ENCODE results near the gene CLIP3.
"Not testable (repeated sequence)": the region's sequence is repeated elsewhere in the genome, so short reads cannot be mapped to it uniquely, and the experiment has no call there.

The CLIP3 gene

GRCh38 chr19:36006955-36007354 is 25.7 kb downstream of the CLIP3 start:
- DNase-seq (ENCODE audit: low spot score) = no peak

DNA sequence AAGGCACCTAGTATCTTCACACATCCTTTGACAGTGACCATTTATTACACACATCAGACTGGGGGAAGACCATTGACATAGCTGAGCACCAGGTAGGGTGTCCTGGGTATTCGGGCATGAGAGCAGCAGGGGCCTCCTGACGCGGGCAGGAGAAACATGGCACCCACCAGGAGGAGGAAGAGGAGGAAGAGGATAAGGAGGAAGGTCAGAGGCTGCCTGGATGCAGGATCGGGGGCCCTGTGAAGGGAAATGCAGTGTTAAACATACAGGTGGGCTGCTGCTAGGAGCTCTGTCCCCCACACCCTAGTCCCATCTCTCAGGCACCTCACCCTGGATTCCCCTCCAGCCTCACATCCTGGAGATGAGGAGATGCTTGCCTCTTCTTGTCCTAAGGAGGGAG is 29.4 kb downstream of the CLIP3 start:
- no peak for DNase-seq (ENCODE audit: low spot score)

GRCh38 chr19:36001605-36002004 is 31.1 kb downstream of the CLIP3 start:
- DNase-seq (ENCODE audit: low spot score) = no peak

GRCh38 chr19:35996777-35997176 is 35.9 kb downstream of the CLIP3 start:
- no peak for DNase-seq (ENCODE audit: low spot score)

- peak; percentile 98 for DNase-seq (ENCODE audit: low spot score)
Observed at GRCh38 chr19:35995048-35995993, 37.4 kb downstream of the CLIP3 start, which contains the start of gene SDHAF1. Gene SDHAF1 (plus strand): TSS chr19:35995188. CDS start chr19:35995275, 87 bp downstream.

GRCh38 chr19:35993923-35994598 is 38.6 kb downstream of the CLIP3 start:
- DNase-seq (ENCODE audit: low spot score) = no peak

DNA sequence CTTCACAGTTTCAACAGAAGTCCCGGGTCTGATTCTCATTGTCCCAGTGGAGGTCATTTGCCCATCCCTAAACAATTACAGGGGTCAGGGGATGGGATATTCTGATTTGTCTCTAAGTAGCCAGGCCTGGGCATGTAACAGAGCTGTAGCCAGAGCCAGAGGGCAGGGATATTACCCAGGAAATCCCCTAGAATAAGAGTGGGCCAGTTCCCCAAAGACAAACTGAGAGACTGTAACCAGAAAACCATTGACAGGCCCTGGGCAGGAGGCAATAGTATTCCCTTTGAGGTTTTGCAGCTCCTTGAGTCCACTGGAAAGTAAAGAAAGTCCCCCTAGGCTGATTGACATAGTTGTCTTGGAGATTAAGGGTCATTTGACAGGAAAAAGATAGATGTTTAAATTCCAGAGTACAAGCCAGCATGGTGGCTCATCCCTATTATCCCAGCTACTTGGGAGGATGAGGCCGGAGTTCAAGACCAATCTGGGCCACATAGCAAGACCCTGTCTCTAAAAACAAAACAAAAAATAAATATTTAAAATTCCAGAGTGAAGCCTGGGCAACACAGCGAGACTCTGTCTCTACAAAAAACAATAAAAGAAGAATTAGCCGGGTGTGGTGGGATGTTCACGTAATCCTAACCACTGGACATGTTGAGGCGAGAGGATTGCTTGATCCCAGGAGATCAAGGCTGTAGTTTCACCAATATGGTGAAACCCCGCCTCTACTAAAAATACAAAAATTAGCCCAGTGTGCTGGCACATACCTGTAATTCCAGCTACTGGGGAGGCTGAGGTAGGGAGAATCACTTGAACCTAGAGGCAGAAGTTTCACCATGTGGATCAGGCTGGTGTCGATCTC is 39.5 kb downstream of the CLIP3 start:
- no peak for DNase-seq (ENCODE audit: low spot score)

GRCh38 chr19:35991731-35992450 is 40.8 kb downstream of the CLIP3 start:
- no peak for DNase-seq (ENCODE audit: low spot score)

DNA sequence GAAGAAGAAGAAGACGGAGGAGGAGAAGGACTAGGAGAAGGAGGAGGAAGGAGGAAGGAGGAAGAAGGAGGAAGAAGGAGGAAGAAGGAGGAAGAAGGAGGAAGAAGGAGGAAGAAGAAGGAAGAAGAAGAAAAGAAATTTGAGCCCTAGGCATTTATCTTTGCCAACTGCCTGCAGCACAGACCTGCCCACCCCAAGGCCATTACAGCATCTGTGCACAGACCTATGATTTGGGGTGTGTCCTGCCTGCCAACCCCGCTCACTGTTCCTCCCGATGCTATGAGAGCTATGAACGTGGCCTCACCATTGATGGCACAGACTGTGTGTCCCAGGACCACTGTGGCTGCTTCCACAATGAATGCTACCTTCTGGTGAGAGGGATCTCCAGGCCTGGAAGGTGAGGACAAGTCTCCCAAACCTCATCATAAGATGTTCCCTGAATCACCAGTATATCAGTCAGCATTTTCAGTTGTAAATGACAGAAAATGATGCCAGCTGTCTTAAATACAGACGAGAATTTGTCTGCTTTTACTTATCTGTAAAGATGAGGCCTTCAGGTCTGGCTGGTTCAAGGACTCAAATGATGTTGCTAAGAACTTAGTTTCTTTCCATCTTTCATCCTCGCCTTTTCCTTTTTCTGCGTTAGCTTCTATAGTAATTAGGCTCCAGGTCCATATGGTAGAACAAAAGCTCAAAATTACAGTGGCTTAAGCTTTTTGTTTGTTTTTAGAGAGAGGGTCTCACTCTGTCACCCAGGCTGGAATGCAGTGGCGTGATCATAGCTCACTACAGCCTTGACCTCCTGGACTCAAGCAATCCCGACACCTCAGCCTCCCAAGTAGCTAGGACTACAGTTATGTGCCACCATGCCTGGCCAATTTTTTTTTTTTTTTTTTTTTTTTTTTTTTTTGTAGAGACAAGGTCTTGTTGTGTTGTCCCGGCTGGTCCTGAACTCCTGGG is 41.6 kb downstream of the CLIP3 start:
- DNase-seq (ENCODE audit: low spot score) = no peak

DNA sequence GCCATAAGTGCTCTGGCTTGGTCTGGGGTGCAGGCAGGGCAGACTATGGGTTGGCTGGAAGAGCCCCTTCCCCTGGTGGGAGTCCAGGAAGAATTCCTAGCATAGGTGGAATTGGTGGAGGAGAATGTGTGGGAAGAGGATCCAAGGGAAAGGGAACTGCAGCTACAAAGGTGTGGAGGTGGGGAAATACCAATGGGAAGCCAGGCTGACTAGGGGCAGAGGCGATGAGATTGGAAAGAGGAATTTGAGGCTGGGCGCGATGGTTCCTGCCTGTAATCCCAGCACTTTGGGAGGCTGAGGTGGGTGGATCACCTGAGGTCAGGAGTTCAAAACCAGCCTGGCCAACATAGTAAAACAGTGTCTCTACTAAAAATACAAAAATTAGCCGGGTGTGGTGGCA is 42.5 kb downstream of the CLIP3 start:
- DNase-seq (ENCODE audit: low spot score) = no peak

- no peak for DNase-seq (ENCODE audit: low spot score)
Observed at GRCh38 chr19:35988824-35989223, 43.8 kb downstream of the CLIP3 start.

GRCh38 chr19:35987571-35987896 is 45.1 kb downstream of the CLIP3 start:
- DNase-seq (ENCODE audit: low spot score) = no peak

GRCh38 chr19:35986664-35987570 is 45.8 kb downstream of the CLIP3 start:
- no peak for DNase-seq (ENCODE audit: low spot score)

GRCh38 chr19:35986111-35986510 is 46.6 kb downstream of the CLIP3 start:
- DNase-seq (ENCODE audit: low spot score) = no peak

GRCh38 chr19:35983177-35983576 is 49.5 kb downstream of the CLIP3 start:
- DNase-seq (ENCODE audit: low spot score) = no peak

DNA sequence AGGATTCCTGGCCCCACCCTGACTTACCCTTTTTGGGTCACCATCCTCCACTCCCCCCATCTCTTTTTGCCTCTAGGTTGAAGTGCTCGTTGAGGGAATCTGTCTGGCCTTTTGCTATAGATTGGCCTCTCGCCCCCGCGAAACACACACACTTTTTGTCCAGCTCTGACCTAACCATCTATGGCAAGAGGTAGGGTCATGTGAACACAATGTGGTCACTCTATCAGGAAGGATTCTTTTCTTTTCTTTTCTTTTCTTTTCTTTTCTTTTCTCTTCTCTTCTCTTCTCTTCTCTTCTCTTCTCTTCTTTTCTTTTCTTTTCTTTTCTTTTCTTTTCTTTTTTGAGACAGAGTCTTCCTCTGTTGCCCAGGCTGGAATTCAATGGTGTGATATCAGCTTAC is 51.7 kb downstream of the CLIP3 start:
- not testable (repeated sequence) for DNase-seq (ENCODE audit: low spot score)

DNA sequence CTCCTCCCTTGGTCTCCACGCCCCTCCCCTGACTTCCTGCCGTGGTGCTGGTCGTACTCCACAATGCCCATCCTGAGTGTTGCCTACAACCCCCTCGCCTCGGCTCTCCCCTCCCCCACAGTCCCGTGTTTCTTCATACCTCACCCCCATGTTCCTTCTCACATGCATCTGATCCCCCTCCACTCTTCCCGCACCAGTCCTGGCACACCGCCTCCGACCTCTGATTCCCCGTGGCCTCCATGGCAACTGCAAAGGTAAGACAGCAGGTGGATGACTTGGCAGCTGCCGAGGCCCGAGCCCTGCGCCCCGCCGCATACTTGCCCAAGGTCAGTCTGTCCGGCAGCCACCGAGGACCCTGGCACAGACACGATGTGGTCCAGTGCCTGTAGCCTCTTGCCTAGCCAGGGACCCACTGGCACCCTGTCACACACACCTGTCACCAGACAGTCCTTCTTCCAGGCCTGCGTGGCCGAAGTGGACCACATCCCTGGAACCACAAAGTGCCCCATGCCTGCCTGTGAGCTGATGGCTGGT is 53.8 kb downstream of the CLIP3 start:
- DNase-seq (ENCODE audit: low spot score) = no peak

GRCh38 chr19:35978271-35978670 is 54.4 kb downstream of the CLIP3 start:
- no peak for DNase-seq (ENCODE audit: low spot score)

Data from hepatic stellate cell (primary cell).